Coronary artery (tissue), 2 donors: Measurements from ENCODE around the gene NSRP1.

Experiments used
- DNase-seq: peaks from one replicate; pipeline ENCODE4 v3.0.0-alpha.2; 2017; ENCODE audit warnings: low spot score
- H3K27ac ChIP-seq, 2 donors: fragments of 200-600 bp; sonication (generic); one replicate each; pipeline ENCODE4 v1.5.1; 2016 to 2019
- H3K4me3 ChIP-seq: fragments of 200-600 bp; sonication (generic); 2 replicates; pipeline ENCODE4 v1.5.1; 2016; ENCODE audit warnings: mild to moderate bottlenecking, moderate library complexity
- CTCF ChIP-seq: fragments of 200-600 bp; sonication (generic); IDR thresholded peaks from one replicate; pipeline ENCODE4 v1.5.1; 2019; ENCODE audit warnings: antibody characterized with exemption

The NSRP1 gene

GRCh38 chr17:30220414-30220813, 103.8 kb downstream of the NSRP1 start:
- no peak for TF ChIP-seq CTCF

GRCh38 chr17:30221346-30221745, 104.7 kb downstream of the NSRP1 start:
- no peak for TF ChIP-seq CTCF
- Histone ChIP-seq H3K27ac (no peak overlapping the region), H3K4me3 (no peak overlapping the region)
- no peak for DNase-seq

More at GRCh38 chr17:30220414-30220813, 103.8 kb downstream of the NSRP1 start:
- no peak overlapping the region for H3K27ac ChIP-seq
- H3K4me3 ChIP-seq = no peak overlapping the region
- DNase-seq = no peak

DNA sequence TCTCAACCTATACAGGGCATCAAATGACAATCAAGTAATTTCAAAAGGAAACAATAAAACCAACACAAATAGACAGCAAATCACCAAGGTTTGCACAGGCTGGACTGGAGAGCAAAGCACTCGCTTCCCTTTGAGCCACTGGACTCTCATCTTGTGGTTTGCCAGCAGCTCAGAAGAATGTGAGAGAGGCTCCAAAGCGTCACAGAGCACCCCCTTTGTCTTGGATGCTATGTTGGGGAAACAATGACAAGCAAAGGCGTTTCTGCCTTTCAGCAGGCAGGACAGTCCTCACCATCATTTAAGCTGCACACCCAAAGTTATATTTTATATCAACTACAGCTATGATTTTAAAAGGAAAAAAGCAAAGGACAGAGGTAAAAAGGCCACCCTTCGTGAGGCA, 105.6 kb downstream of the NSRP1 start:
- TF ChIP-seq CTCF = no peak
- Histone ChIP-seq H3K27ac (no peak overlapping the region), H3K4me3 (no peak overlapping the region)
- DNase-seq = peak; percentile 22

GRCh38 chr17:30222721-30223175, 106.1 kb downstream of the NSRP1 start:
- peak; percentile 47 for DNase-seq
- TF ChIP-seq CTCF = no peak
- Histone ChIP-seq H3K27ac (no peak overlapping the region), H3K4me3 (no peak overlapping the region)

DNA sequence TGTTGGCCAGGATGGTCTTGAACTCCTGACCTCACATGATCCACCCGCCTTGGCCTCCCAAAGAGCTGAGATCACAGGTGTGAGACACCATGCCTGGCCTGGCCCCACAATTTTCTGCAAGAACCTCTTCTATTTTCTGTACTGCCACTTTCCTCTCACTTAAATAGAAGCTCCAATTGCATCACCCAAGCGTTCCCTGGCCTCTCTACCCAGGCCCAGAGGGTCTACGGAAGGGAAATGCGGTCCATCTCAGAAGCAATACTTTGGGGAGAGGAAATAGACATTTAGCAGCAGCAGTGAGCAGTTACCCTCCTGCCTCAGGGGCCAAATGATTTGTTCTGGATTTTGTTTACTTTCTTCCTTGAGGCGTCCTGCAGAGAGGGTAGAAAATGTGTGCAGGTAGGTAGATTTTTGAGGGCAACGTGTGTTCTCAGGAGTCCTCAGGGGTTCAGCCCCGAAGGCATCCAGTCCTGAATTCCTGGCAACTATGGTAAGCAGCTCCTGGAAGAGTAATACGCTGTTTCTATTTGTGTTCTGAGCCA, 107.9 kb downstream of the NSRP1 start:
- Histone ChIP-seq H3K27ac (no peak overlapping the region), H3K4me3 (no peak overlapping the region)
- TF ChIP-seq CTCF = no peak
- no peak for DNase-seq

DNA sequence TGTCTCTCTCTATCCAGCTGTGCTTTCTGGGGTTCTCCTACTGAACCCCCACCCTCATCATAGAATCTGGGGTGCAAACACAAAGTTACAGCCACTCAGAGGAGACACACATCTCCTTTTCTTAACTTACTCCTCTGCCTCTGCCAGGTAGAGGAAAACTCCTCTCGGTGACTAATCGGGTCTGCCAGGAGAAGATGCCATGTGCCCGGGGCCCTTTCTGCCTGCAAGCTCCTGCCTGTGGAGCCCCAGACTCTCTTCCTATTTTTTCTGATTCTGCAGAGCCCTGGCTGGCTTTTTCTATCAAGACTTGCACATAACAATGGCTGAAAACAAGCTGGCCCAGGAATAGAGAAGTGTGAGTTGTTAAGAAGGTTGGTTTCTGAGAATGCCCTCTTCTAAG, 108.5 kb downstream of the NSRP1 start:
- no peak overlapping the region for H3K4me3 ChIP-seq
- DNase-seq = no peak
- H3K27ac ChIP-seq = no peak overlapping the region
- no peak for TF ChIP-seq CTCF

DNA sequence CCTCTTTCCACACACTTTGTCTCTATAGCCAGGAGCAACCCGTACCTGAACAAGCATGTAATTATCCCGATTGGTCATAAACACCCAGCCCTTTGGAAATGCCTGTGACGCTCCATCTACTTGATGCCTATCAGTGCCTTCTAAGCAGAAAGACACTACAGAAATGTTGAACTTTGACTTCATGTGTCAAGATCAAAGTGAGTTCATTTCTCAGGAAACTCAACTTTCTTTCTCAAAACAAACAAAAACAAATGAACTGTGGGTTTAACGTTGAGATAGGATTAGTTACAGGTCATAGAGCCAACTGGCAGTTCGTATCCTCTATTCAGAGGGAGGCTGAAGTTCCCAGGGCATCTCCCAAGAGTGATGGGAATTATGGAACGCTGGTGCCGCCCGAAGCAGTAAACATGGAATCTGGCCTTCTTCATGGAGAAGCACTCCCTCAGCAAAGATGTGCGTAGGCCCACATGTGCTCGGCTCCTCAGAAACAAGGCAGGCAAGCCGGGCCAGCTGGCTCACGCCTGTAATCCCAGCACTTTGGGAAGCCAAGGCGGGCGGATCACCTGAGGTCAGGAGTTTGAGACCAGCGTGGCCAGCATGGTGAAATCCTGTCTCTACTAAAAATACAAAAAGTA, 109.4 kb downstream of the NSRP1 start:
- TF ChIP-seq CTCF = no peak
- Histone ChIP-seq H3K27ac (no peak overlapping the region), H3K4me3 (no peak overlapping the region)
- peak; percentile 17 for DNase-seq
